ENCODE results near the gene SPART. TPM values are rescaled to one million over a fixed set of nuclear protein-coding genes. Genes with fewer than 3 reads are reported as not detected.
A peak's percentile ranks its signal among the peaks of the same experiment; 100 is the strongest.

The SPART gene
- total RNA-seq, 1 experiment from 2014 or later: 60.6 TPM

DNA sequence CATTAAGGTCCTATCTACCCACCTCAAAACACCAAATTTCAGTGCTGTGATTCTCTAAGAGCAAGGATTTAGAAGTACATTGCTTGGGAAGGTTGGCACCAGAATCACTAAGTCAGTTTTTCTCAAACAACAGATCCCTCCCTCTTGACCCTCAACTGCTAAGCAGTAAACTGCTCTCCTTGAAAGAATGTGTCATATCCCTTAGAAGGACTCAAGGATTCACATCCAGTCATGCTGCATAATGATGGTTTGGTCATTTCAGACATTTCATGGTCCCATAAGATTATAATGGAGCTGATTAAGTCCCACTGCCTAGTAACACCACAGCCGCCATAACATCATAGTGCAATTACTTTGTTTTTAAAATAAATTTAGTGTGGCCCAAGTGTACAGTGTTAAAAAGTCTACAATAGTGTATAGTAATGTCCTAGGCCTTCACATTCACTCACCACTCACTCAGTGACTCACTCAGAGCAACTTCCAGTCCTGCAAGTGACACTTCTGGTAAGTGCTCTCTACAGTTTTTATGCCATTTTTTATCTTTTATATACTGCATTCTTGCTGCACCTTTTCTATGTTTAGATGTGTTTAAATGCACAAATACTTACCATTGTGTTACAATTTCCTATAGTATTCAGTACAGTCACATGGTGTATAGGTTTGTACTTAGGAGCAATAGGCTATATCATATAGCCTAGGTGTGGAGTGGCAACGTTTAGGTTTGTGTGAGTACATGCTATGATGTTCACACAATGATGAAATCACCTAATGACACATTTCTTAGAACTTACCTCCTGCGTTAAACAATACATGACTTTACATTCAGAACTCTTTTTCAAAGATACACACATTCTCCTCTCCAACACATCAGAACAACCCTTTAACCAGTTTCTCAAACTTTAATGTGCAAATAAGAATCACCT lies 32.9 kb downstream of the SPART start:
- no peak overlapping the region for H2AFZ ChIP-seq (ENCODE audit: low read length)
- H2BK15ac ChIP-seq (ENCODE audit: low read depth, low read length): no peak overlapping the region
- no peak overlapping the region for H2BK12ac ChIP-seq (ENCODE audit: insufficient read length, low read depth, low read length)
- no peak overlapping the region for H2BK20ac ChIP-seq (ENCODE audit: low read depth, low read length, poor library complexity, severe bottlenecking)
- H3K36me3 Mint-ChIP-seq (ENCODE audit: insufficient read depth in 1 of 3, low read depth in 3 of 3): peaks cover 53 to 83% (median 70%) of the 10 kb centered on the region in 3 experiments
- no peak overlapping the region for H3K14ac ChIP-seq (ENCODE audit: insufficient read depth, low read length)
- H4K5ac ChIP-seq (ENCODE audit: insufficient read length, low read depth, low read length): no peak overlapping the region
- H3K23ac ChIP-seq (ENCODE audit: insufficient read length, low read depth, low read length): no peak overlapping the region
- no peaks in the 10 kb centered on the region for H3K27me3 ChIP-seq (ENCODE audit: insufficient read depth, low read length)
- no peak overlapping the region for H3K27ac ChIP-seq (ENCODE audit: insufficient read length, low read depth, low read length)
- H3K4ac ChIP-seq (ENCODE audit: low read depth, low read length): no peak overlapping the region
- no peaks in the 10 kb centered on the region for H4K20me1 ChIP-seq (ENCODE audit: control insufficient read depth, insufficient read depth, insufficient read length)
- H3K4me1 ChIP-seq (ENCODE audit: insufficient read depth, low read length): peaks cover 6% of the 10 kb centered on the region
- peaks cover 21 to 29% of the 10 kb centered on the region in 2 experiments for H3K4me1 Mint-ChIP-seq
- H2BK5ac ChIP-seq (ENCODE audit: insufficient read length, low read length): no peak overlapping the region
- no peak overlapping the region for H3K4me3 Mint-ChIP-seq
- no peaks in the 10 kb centered on the region for H3K23me2 ChIP-seq (ENCODE audit: insufficient read length, low read depth, low read length, poor library complexity, severe bottlenecking)
- H3K27me3 Mint-ChIP-seq (ENCODE audit: low read depth): peaks cover 3% of the 10 kb centered on the region
- H4K91ac ChIP-seq (ENCODE audit: insufficient read length, low read depth, low read length): no peak overlapping the region
- no peak overlapping the region for H2AK5ac ChIP-seq (ENCODE audit: insufficient read length, low read length)
- no peak overlapping the region for H3K4me2 ChIP-seq (ENCODE audit: insufficient read depth, insufficient read length, low read length)
- WGBS (ENCODE audit: extremely low coverage, insufficient read length, low lambda C conversion rate): no CpG with 5 or more reads among the region's 3 CpGs
- no peaks in the 10 kb centered on the region for H3K79me2 ChIP-seq (ENCODE audit: insufficient read depth, low read length)
- H3K9me3 Mint-ChIP-seq: peaks cover 28 to 31% of the 10 kb centered on the region in 2 experiments
- peak overlapping the region in 1 of 3 experiments; percentile 15; a peak in 1 of 7 replicates for H3K27ac Mint-ChIP-seq
- peaks cover 3% of the 10 kb centered on the region for H3K79me1 ChIP-seq (ENCODE audit: insufficient read depth, low read depth, low read length, poor library complexity, severe bottlenecking)
- TF ChIP-seq, protein P1, sequence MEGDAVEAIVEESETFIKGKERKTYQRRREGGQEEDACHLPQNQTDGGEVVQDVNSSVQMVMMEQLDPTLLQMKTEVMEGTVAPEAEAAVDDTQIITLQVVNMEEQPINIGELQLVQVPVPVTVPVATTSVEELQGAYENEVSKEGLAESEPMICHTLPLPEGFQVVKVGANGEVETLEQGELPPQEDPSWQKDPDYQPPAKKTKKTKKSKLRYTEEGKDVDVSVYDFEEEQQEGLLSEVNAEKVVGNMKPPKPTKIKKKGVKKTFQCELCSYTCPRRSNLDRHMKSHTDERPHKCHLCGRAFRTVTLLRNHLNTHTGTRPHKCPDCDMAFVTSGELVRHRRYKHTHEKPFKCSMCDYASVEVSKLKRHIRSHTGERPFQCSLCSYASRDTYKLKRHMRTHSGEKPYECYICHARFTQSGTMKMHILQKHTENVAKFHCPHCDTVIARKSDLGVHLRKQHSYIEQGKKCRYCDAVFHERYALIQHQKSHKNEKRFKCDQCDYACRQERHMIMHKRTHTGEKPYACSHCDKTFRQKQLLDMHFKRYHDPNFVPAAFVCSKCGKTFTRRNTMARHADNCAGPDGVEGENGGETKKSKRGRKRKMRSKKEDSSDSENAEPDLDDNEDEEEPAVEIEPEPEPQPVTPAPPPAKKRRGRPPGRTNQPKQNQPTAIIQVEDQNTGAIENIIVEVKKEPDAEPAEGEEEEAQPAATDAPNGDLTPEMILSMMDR (conservative IDR thresholded peaks at IDR 0.05): no peak
- no peak overlapping the region for H4K8ac ChIP-seq (replicated peaks; ENCODE audit: insufficient read length, low read depth, low read length)
- DNase-seq: no peak
- no peak overlapping the region for H2BK120ac ChIP-seq (ENCODE audit: low read depth, low read length, poor library complexity, severe bottlenecking)
- no peak overlapping the region for H3K9ac ChIP-seq (ENCODE audit: extremely low read depth, insufficient read length, low read length)
- H3T11ph ChIP-seq (ENCODE audit: low read length): no peak overlapping the region
- peaks cover 8% of the 10 kb centered on the region for H3K9me3 ChIP-seq (ENCODE audit: control insufficient read depth, low read depth, low read length)
- no peak overlapping the region for H3K18ac ChIP-seq (ENCODE audit: insufficient read length, low read depth, low read length)
- no peak overlapping the region for H3K56ac ChIP-seq (ENCODE audit: insufficient read length, low read depth, low read length)

All from H9 (cell line).